Astrocyte (in vitro differentiated cells and primary cell): Measurements from ENCODE around the gene PDE9A. TPM values are rescaled to one million over a fixed set of nuclear protein-coding genes. Genes with fewer than 3 reads are reported as not detected.

ENCODE experiments used
- DNase-seq: peaks from one replicate; pipeline ENCODE4 v3.0.0-alpha.2; 2010; ENCODE audit warnings: low read depth
- FAIRE-seq: peaks from 2 replicates; lab custom pipeline; 2011; peaks lifted over from hg19 to GRCh38; lab: Jason Lieb, UNC
- H2AFZ ChIP-seq: 2 replicates; pipeline ENCODE4 v1.6.0; 2012; ENCODE audit warnings: low read depth, low read length, inconsistent platforms
- H3K27ac ChIP-seq: 2 replicates; pipeline ENCODE4 v1.5.1; 2011; ENCODE audit warnings: low read depth, low read length, inconsistent platforms
- H3K27me3 ChIP-seq: 2 replicates; pipeline ENCODE4 v1.6.0; 2011; ENCODE audit warnings: low read length, inconsistent platforms; ENCODE audit not compliant: insufficient read depth
- H3K36me3 ChIP-seq: 2 replicates; pipeline ENCODE4 v1.5.1; 2011; ENCODE audit warnings: low read length, inconsistent platforms; ENCODE audit not compliant: insufficient read depth
- H3K4me1 ChIP-seq: 2 replicates; pipeline ENCODE4 v1.5.1; 2011; ENCODE audit warnings: low read length, inconsistent platforms; ENCODE audit not compliant: insufficient read depth
- H3K4me2 ChIP-seq: 2 replicates; pipeline ENCODE4 v1.6.0; 2012; ENCODE audit warnings: low read length, inconsistent platforms
- H3K4me3 ChIP-seq: 2 replicates; pipeline ENCODE4 v1.5.1; 2011; ENCODE audit warnings: low read depth, mild to moderate bottlenecking, low read length, inconsistent platforms; ENCODE audit not compliant: insufficient read depth
- H3K79me2 ChIP-seq: 2 replicates; pipeline ENCODE4 v1.6.0; 2012; ENCODE audit warnings: mild to moderate bottlenecking, low read length, inconsistent platforms; ENCODE audit not compliant: insufficient read depth
- H3K9ac ChIP-seq: 2 replicates; pipeline ENCODE4 v1.6.0; 2012; ENCODE audit warnings: mild to moderate bottlenecking, low read length, inconsistent platforms
- H3K9me3 ChIP-seq: 2 replicates; pipeline ENCODE4 v1.5.1; 2012; ENCODE audit warnings: low read depth, mild to moderate bottlenecking, low read length, inconsistent platforms; ENCODE audit not compliant: insufficient read depth
- H4K20me1 ChIP-seq: 2 replicates; pipeline ENCODE4 v1.6.0; 2012; ENCODE audit warnings: low read length, inconsistent platforms; ENCODE audit not compliant: insufficient read depth
- H3K27ac Mint-ChIP-seq: one replicate; pipeline ENCODE4 v1.8.0; 2021; ENCODE audit warnings: mild to moderate bottlenecking, mixed read lengths; ENCODE audit not compliant: unreplicated experiment
- H3K27me3 Mint-ChIP-seq: one replicate; pipeline ENCODE4 v1.8.0; 2021; ENCODE audit warnings: low read depth, mixed read lengths; ENCODE audit not compliant: unreplicated experiment
- H3K36me3 Mint-ChIP-seq: one replicate; pipeline ENCODE4 v1.8.0; 2021; ENCODE audit warnings: low read depth, mixed read lengths; ENCODE audit not compliant: unreplicated experiment
- H3K4me1 Mint-ChIP-seq: one replicate; pipeline ENCODE4 v1.8.0; 2021; ENCODE audit warnings: low read depth, mixed read lengths; ENCODE audit not compliant: unreplicated experiment
- H3K4me3 Mint-ChIP-seq: one replicate; pipeline ENCODE4 v1.8.0; 2021; ENCODE audit warnings: mild to moderate bottlenecking, moderate library complexity, mixed read lengths; ENCODE audit not compliant: unreplicated experiment
- H3K9me3 Mint-ChIP-seq: one replicate; pipeline ENCODE4 v1.8.0; 2021; ENCODE audit warnings: mild to moderate bottlenecking, mixed read lengths; ENCODE audit not compliant: unreplicated experiment
- EZH2 ChIP-seq: IDR thresholded peaks from 2 replicates; pipeline ENCODE4 v1.6.1; 2012; ENCODE audit warnings: mild to moderate bottlenecking, low read length, inconsistent platforms; ENCODE audit not compliant: insufficient read depth
- total RNA-seq: library from RNA; stranded (reverse); gene quantifications from 2 replicates; pipeline ENCODE4 v1.2.1, GENCODE V29; 2021
- TF ChIP-seq, protein P1 (sequence below): IDR thresholded peaks from 2 replicates; pipeline ENCODE4 v1.5.1; 2011; ENCODE audit warnings: low read depth, mild to moderate bottlenecking, inconsistent platforms, low read length, moderate library complexity; ENCODE audit not compliant: insufficient read depth

Gene PDE9A
- total RNA-seq, 1 donor from 2014 or later = 7.8 TPM

DNA sequence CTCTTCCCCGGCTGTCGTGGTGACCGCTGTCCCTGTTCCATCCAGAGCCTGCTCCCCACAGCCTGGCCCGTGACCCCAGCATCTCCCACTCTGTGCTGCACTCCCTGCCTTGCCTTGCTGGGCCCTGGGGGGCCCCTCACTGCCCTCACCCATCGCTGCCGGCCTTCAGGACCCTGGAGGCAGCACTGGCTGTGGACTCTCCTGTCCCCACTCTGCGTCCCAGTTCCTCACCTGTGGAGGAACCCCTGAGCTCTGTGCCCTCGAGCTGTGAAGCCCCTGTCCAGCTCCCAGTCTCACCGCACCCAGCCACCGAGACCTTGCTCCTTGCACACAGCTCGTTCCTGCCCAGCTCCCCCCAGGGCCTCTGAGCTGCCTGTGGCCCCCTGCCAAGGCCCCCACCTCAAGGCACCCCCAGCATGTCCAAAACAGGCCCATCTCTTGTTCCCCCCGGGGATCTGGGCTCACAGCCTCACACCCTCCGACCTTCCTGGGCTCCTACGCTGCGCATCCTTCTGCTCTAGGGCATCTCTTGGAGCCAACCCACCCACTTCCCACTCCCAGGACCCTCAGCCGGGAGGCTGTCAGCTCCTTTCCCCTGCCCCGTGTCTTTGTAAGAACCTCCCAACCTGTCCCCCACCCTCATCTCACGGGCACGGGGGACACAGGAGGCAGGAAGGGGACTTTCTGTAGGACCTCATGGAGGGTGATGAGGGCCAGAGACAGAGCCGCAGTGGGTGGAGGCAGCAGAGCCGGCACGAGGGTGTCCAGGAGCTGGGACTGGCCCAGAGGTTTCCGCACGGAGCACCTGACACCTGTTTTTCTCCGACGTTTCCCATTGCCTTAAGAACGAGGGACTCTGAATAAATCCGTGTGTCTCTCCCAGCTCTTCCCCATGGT, 116.6 kb downstream of the PDE9A start:
- H2AFZ ChIP-seq = no peak overlapping the region
- no peaks in the 10 kb centered on the region for H3K4me1 Mint-ChIP-seq
- peaks cover 5% of the 10 kb centered on the region for H3K36me3 Mint-ChIP-seq
- no peak overlapping the region for H3K4me2 ChIP-seq
- no peaks in the 10 kb centered on the region for H3K27me3 ChIP-seq
- no peaks in the 10 kb centered on the region for H3K36me3 ChIP-seq
- TF ChIP-seq, protein P1, sequence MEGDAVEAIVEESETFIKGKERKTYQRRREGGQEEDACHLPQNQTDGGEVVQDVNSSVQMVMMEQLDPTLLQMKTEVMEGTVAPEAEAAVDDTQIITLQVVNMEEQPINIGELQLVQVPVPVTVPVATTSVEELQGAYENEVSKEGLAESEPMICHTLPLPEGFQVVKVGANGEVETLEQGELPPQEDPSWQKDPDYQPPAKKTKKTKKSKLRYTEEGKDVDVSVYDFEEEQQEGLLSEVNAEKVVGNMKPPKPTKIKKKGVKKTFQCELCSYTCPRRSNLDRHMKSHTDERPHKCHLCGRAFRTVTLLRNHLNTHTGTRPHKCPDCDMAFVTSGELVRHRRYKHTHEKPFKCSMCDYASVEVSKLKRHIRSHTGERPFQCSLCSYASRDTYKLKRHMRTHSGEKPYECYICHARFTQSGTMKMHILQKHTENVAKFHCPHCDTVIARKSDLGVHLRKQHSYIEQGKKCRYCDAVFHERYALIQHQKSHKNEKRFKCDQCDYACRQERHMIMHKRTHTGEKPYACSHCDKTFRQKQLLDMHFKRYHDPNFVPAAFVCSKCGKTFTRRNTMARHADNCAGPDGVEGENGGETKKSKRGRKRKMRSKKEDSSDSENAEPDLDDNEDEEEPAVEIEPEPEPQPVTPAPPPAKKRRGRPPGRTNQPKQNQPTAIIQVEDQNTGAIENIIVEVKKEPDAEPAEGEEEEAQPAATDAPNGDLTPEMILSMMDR = no peak
- no peak for TF ChIP-seq EZH2
- H3K9ac ChIP-seq = no peak overlapping the region
- H3K4me3 ChIP-seq = no peak overlapping the region
- H3K9me3 ChIP-seq = no peaks in the 10 kb centered on the region
- H4K20me1 ChIP-seq = no peaks in the 10 kb centered on the region
- H3K4me3 Mint-ChIP-seq = no peak overlapping the region
- no peaks in the 10 kb centered on the region for H3K4me1 ChIP-seq
- no peak overlapping the region for H3K27ac ChIP-seq
- no peak for FAIRE-seq
- no peak overlapping the region for H3K27ac Mint-ChIP-seq
- peaks cover 33% of the 10 kb centered on the region for H3K27me3 Mint-ChIP-seq
- no peaks in the 10 kb centered on the region for H3K9me3 Mint-ChIP-seq
- no peak for DNase-seq
- H3K79me2 ChIP-seq = no peaks in the 10 kb centered on the region

DNA sequence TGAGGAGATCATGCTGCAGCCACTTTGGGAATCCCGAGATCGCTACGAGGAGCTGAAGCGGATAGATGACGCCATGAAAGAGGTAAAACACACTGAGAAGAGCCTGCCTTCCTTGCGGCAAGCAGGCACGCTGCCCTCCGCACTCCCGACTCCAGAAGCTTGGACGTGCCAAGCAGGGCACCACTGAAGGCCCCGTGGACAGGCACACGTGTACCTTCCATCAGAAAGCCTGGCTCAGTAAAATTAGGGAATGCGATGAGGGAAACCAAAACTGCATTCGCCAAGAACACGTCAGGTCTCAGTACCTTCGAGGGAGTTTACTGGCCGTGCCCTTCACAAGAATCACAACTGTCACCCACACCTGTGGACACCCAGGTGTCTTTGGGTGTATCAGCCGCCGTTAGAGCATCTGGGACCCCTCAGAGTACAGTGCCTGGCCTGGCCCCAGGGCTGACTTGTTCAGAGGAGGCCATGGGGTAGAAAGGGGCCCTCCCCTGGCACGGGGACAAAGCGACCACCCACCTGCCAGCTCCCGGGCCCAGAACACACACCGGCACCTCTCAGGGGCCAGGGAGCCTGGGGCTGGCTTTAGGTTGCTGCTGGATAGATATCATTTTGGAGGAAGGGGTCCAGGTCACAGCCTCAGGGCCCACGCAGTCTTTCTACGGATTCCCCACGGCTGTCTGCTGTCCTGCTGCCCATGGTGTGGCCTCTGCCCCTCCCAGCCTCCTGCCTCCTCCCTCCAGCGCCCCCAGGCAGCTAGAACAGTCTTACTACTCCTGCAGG, 117.5 kb downstream of the PDE9A start:
- Histone ChIP-seq H3K4me1 (no peaks in the 10 kb centered on the region), H3K27ac (no peak overlapping the region), H3K4me2 (no peak overlapping the region), H3K4me3 (no peak overlapping the region), H3K9me3 (no peaks in the 10 kb centered on the region), H3K27me3 (peaks cover 4% of the 10 kb centered on the region), H3K9ac (no peak overlapping the region), H4K20me1 (no peaks in the 10 kb centered on the region), H3K79me2 (no peaks in the 10 kb centered on the region), H2AFZ (no peak overlapping the region), H3K36me3 (no peaks in the 10 kb centered on the region)
- FAIRE-seq (no peak), DNase-seq (no peak)
- Mint-ChIP-seq H3K9me3 (no peaks in the 10 kb centered on the region), H3K27ac (no peak overlapping the region), H3K4me3 (no peak overlapping the region), H3K4me1 (no peaks in the 10 kb centered on the region), H3K36me3 (peaks cover 5% of the 10 kb centered on the region), H3K27me3 (peaks cover 39% of the 10 kb centered on the region)
- no peak for TF ChIP-seq EZH2
- TF ChIP-seq, protein P1 = no peak
